ENCODE data around the gene CCDC33. TPM values are rescaled to one million over a fixed set of nuclear protein-coding genes. Genes with fewer than 3 reads are reported as not detected.

CCDC33 gene
- total RNA-seq, 4 donors from 2014 or later, result 1.4 to 2.8 (median 1.7) TPM

DNA sequence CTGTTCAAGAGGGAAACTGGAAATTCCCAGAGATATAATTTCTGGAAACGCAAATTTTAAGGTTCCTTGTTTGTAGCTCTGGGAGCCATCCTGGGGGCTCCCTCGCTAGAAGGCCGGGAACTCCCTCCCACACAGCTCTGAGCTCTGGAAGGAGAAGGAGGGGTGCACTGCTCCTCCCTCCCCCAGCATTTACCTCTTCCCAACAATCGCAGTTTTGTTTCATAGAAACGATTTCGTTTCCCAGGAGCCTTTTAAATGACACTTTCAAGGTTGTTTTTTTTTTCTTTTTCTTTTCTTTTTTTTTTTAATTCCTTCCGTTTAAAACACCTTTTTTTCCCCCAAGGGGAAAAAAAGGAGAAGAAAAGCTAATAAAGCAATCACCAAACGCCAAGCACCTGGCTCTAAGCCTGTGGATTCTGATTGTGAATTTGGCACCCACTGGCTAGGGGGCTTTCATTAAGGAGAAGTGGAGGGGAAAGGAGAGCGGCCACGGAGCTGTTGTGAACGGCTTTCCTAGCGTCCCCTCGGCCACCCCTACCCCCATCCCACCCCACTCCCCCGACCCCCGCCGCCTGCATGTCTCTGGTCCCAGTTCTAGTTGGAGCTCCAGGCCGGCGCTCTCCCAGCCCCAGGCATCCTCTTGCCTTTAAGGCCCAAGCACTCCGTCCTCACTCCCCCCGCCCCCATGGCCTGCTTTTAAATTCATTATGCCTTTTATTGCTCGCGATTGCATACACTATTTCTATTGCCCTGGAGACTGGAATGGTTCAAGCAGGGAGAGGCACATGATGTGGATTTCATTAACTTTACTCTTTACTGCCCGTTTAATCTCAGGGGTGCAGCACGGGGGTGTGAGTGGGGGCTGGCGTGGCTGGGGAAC lies 13.6 kb upstream of the CCDC33 start:
- TF ChIP-seq POLR2A (IDR thresholded peaks at IDR 0.05), result no peak
- TF ChIP-seq, protein P1, sequence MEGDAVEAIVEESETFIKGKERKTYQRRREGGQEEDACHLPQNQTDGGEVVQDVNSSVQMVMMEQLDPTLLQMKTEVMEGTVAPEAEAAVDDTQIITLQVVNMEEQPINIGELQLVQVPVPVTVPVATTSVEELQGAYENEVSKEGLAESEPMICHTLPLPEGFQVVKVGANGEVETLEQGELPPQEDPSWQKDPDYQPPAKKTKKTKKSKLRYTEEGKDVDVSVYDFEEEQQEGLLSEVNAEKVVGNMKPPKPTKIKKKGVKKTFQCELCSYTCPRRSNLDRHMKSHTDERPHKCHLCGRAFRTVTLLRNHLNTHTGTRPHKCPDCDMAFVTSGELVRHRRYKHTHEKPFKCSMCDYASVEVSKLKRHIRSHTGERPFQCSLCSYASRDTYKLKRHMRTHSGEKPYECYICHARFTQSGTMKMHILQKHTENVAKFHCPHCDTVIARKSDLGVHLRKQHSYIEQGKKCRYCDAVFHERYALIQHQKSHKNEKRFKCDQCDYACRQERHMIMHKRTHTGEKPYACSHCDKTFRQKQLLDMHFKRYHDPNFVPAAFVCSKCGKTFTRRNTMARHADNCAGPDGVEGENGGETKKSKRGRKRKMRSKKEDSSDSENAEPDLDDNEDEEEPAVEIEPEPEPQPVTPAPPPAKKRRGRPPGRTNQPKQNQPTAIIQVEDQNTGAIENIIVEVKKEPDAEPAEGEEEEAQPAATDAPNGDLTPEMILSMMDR (IDR thresholded peaks at IDR 0.05), result no peak
- Histone ChIP-seq H3K27me3 (no peaks in the 10 kb centered on the region), H3K4me3 (no peak overlapping the region), H3K27ac (peak overlapping the region in 1 of 2 donors; percentile 43), H3K4me1 (peaks cover 0 to 6% of the 10 kb centered on the region in 2 donors), H3K36me3 (no peaks in the 10 kb centered on the region), H3K9me3 (no peaks in the 10 kb centered on the region)
- DNase-seq, result no peak
- intact Hi-C loops (cut with DNase I; ENCODE audit: low total_unique reads), result no loop called here

GRCh38 chr15:74225928-74226327 lies 10.2 kb upstream of the CCDC33 start:
- H3K4me1 ChIP-seq, result peaks cover 6 to 7% of the 10 kb centered on the region in 2 donors
- no peaks in the 10 kb centered on the region for H3K36me3 ChIP-seq
- H3K4me3 ChIP-seq, result no peak overlapping the region
- TF ChIP-seq POLR2A (IDR thresholded peaks at IDR 0.05), result no peak
- no peaks in the 10 kb centered on the region for H3K9me3 ChIP-seq
- H3K27ac ChIP-seq, result no peak overlapping the region
- DNase-seq, result no peak
- H3K27me3 ChIP-seq, result no peaks in the 10 kb centered on the region
- intact Hi-C loops (cut with DNase I; ENCODE audit: low total_unique reads), result no loop called here

DNA sequence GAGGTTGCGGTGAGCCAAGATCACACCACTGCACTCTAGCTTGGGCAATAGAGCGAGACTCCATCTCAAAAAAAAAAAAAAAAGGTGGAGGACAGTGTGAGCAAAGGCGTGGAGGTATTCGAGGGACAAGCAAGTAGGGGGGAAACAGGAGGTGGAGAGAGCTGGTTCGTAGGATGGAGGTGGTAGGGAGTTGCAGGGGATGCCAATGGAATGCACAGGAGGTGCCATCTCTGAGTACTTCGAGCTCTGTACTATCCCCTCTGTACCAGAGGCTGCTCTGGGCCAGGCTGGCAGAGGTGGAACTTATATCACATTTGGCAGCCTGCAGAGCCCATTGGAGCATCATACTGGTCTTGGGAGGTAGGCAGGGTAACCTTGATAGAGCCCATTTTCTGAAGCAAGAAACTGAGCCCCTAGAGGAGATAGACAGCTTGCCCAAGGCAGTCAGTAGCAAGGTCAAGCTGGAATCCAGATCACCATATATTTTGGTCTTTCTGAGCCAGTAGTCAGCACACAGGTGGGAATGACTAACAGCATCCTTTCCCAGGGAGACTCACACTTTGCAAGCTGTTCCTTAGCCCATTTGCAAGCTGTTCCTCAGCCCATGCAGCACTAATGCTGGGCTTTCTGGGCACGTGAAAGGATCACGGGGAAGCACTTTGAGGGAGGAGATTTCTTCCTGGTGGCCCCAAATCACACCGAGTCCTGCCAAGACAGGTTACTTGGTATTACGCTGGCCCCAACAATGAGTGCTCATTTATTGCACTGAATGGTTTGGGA lies 9.2 kb upstream of the CCDC33 start:
- H3K4me3 ChIP-seq, result no peak overlapping the region
- H3K27ac ChIP-seq, result no peak overlapping the region
- H3K36me3 ChIP-seq, result no peaks in the 10 kb centered on the region
- H3K4me1 ChIP-seq, result peaks cover under 1 to 7% of the 10 kb centered on the region in 2 donors
- no peaks in the 10 kb centered on the region for H3K9me3 ChIP-seq
- no peaks in the 10 kb centered on the region for H3K27me3 ChIP-seq
- no peak for DNase-seq
- TF ChIP-seq POLR2A (IDR thresholded peaks at IDR 0.05), result no peak
- TF ChIP-seq, protein P1 (IDR thresholded peaks at IDR 0.05), result no peak
- intact Hi-C loops (cut with DNase I; ENCODE audit: low total_unique reads), result no loop called here

DNA sequence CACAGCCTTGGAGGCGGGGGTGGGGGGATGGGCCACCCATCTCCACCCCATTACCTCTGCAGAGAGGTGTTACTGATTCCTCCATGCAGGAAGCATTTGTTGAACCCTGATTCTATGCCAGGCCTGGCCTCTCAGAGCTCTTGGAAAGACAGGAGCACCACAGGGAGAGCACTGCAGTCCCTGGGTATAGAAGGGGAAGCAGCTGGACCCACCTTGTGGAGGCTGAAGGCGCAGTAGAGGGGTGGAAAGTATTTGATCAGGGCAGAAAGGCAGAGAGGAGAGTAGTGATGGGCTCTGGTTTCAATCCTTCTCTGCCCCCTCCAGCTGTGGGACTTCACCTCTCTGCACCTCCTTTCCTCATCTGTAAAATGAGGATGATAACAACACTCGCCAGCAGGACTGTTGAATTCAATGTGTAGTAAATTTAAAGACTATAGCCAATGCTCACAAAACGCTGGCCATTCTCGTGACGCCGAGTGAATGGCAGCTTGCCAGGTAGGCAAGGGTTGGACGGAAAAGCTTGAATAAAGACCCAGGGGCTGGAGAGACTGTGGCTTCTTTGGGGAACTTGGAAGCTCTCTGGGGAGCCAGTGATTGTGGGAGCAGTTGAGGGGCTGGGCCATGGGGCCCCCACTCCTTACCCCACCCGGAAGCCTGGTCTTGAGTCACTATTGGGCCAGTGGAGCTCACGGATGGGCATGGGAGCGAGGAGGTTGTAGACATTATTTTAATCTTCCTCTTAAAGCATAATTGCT lies 8.0 kb upstream of the CCDC33 start:
- Histone ChIP-seq H3K9me3 (no peaks in the 10 kb centered on the region), H3K27ac (no peak overlapping the region), H3K4me3 (no peak overlapping the region), H3K27me3 (no peaks in the 10 kb centered on the region), H3K4me1 (peaks cover 0 to 7% of the 10 kb centered on the region in 2 donors), H3K36me3 (no peaks in the 10 kb centered on the region)
- TF ChIP-seq POLR2A (IDR thresholded peaks at IDR 0.05), result no peak
- intact Hi-C loops (cut with DNase I; ENCODE audit: low total_unique reads), result no loop called here
- DNase-seq, result no peak

- no peak for DNase-seq
- intact Hi-C loops (cut with DNase I; ENCODE audit: low total_unique reads), result no loop called here
- H3K9me3 ChIP-seq, result no peaks in the 10 kb centered on the region
- no peaks in the 10 kb centered on the region for H3K36me3 ChIP-seq
- no peak overlapping the region for H3K4me3 ChIP-seq
- H3K4me1 ChIP-seq, result peaks cover 0 to 7% of the 10 kb centered on the region in 2 donors
- TF ChIP-seq POLR2A (IDR thresholded peaks at IDR 0.05), result no peak
- TF ChIP-seq, protein P1 (IDR thresholded peaks at IDR 0.05), result no peak
- H3K27me3 ChIP-seq, result no peaks in the 10 kb centered on the region
- no peak overlapping the region for H3K27ac ChIP-seq
Measured at GRCh38 chr15:74228723-74229081, 7.4 kb upstream of the CCDC33 start.

Data from uterus (tissue), 4 donors.